ENCODE data around the gene ZNF407.

GRCh38 chr18:75104483-75104882 lies 506.8 kb downstream of the ZNF407 start:
- TF ChIP-seq ZNF274 (IDR thresholded peaks at IDR 0.05; ENCODE audit: low read depth, low read length): no peak
- TF ChIP-seq SUZ12 (IDR thresholded peaks at IDR 0.05; ENCODE audit: extremely low read depth, insufficient read depth, insufficient read length): no peak

Data from NT2/D1 (cell line).